ENCODE measurements around the gene ZDHHC17. TPM values are rescaled to one million over a fixed set of nuclear protein-coding genes. Genes with fewer than 3 reads are reported as not detected.

ZDHHC17 gene
- total RNA-seq, 1 donor from 2014 or later = 70.8 TPM

GRCh38 chr12:76878899-76879709 is 115.2 kb downstream of the ZDHHC17 start, which contains the start of gene CSRP2:
Gene CSRP2 (minus strand): TSS chr12:76879019. CDS start chr12:76866260, 12,759 bp downstream.
- ATAC-seq (ENCODE audit: low read depth) (peak; percentile 84), DNase-seq (peak; percentile 55)
- Mint-ChIP-seq H3K27me3 (peaks cover 56% of the 10 kb centered on the region), H3K4me3 (peak within 1 kb of the TSS; percentile 95), H3K4me1 (peaks cover 16% of the 10 kb centered on the region), H3K36me3 (ENCODE audit: low read depth) (peaks cover 2% of the 10 kb centered on the region), H3K27ac (no peak within 1 kb of the TSS), H3K9me3 (no peaks in the 10 kb centered on the region)
- no peak for TF ChIP-seq CTCF (IDR thresholded peaks at IDR 0.05)
- intact Hi-C loops (cut with micrococcal nuclease) = loop anchor here (5.0 kb wide), 1 partner anchor 117 kb away; the partner anchor contains the start of gene ZDHHC17
- ChIA-PET POLR2A (no interaction called here), CTCF (no interaction called here)

- POLR2A ChIA-PET = no interaction called here
These were observed 116.0 kb downstream of the ZDHHC17 start for GRCh38 chr12:76879710-76880518.

GRCh38 chr12:76880519-76881023 is 116.7 kb downstream of the ZDHHC17 start:
- DNase-seq (no peak), ATAC-seq (ENCODE audit: low read depth) (no peak)
- peaks cover 2% of the 10 kb centered on the region for H3K36me3 Mint-ChIP-seq (ENCODE audit: low read depth)
- H3K4me1 Mint-ChIP-seq = peaks cover 16% of the 10 kb centered on the region
- TF ChIP-seq CTCF (IDR thresholded peaks at IDR 0.05) = no peak
- ChIA-PET POLR2A (no interaction called here), CTCF (no interaction called here)
- H3K4me3 Mint-ChIP-seq = peak overlapping the region; percentile 12
- H3K27ac Mint-ChIP-seq = no peak overlapping the region
- peaks cover 50% of the 10 kb centered on the region for H3K27me3 Mint-ChIP-seq
- intact Hi-C loops (cut with micrococcal nuclease) = no loop called here
- H3K9me3 Mint-ChIP-seq = no peaks in the 10 kb centered on the region

More at GRCh38 chr12:76879710-76880518, 116.0 kb downstream of the ZDHHC17 start:
- Mint-ChIP-seq H3K4me1 (peaks cover 16% of the 10 kb centered on the region), H3K9me3 (no peaks in the 10 kb centered on the region), H3K27ac (no peak overlapping the region), H3K27me3 (peaks cover 53% of the 10 kb centered on the region), H3K36me3 (ENCODE audit: low read depth) (peaks cover 2% of the 10 kb centered on the region), H3K4me3 (peak overlapping the region; percentile 83)
- CTCF ChIA-PET = no interaction called here
- DNase-seq (no peak), ATAC-seq (ENCODE audit: low read depth) (no peak)
- TF ChIP-seq CTCF (IDR thresholded peaks at IDR 0.05) = no peak
- intact Hi-C loops (cut with micrococcal nuclease) = loop anchor here (5.0 kb wide), 1 partner anchor 118 kb away; the partner anchor contains the start of gene ZDHHC17

GRCh38 chr12:76881142-76881541 is 117.2 kb downstream of the ZDHHC17 start:
- intact Hi-C loops (cut with micrococcal nuclease) = no loop called here
- H3K9me3 Mint-ChIP-seq = no peaks in the 10 kb centered on the region
- no peak overlapping the region for H3K27ac Mint-ChIP-seq
- ChIA-PET CTCF (no interaction called here), POLR2A (no interaction called here)
- peaks cover 52% of the 10 kb centered on the region for H3K27me3 Mint-ChIP-seq
- DNase-seq (no peak), ATAC-seq (ENCODE audit: low read depth) (no peak)
- peaks cover 16% of the 10 kb centered on the region for H3K4me1 Mint-ChIP-seq
- H3K4me3 Mint-ChIP-seq = no peak overlapping the region
- H3K36me3 Mint-ChIP-seq (ENCODE audit: low read depth) = peaks cover 2% of the 10 kb centered on the region
- TF ChIP-seq CTCF (IDR thresholded peaks at IDR 0.05) = no peak

GRCh38 chr12:76882367-76882766 is 118.5 kb downstream of the ZDHHC17 start:
- H3K4me3 Mint-ChIP-seq = no peak overlapping the region
- intact Hi-C loops (cut with micrococcal nuclease) = no loop called here
- TF ChIP-seq CTCF (IDR thresholded peaks at IDR 0.05) = no peak
- H3K36me3 Mint-ChIP-seq (ENCODE audit: low read depth) = peaks cover 2% of the 10 kb centered on the region
- no peaks in the 10 kb centered on the region for H3K9me3 Mint-ChIP-seq
- no peak for DNase-seq
- ChIA-PET POLR2A (no interaction called here), CTCF (no interaction called here)
- H3K4me1 Mint-ChIP-seq = peaks cover 16% of the 10 kb centered on the region
- peaks cover 47% of the 10 kb centered on the region for H3K27me3 Mint-ChIP-seq
- ATAC-seq (ENCODE audit: low read depth) = no peak
- H3K27ac Mint-ChIP-seq = no peak overlapping the region

Measured in activated B cell treated with CpG ODN at 0.5 μM for 24 hours (primary cell).